SH-SY5Y (cell line): ENCODE measurements around the gene SLC4A1.

Experiments used
- GATA2 ChIP-seq: IDR thresholded peaks from 2 replicates; pipeline ENCODE4 v1.6.1; 2011; ENCODE audit warnings: mild to moderate bottlenecking, low read depth, low read length
- GATA3 ChIP-seq: IDR thresholded peaks from 2 replicates; pipeline ENCODE4 v1.6.1; 2011; ENCODE audit warnings: low read depth, mild to moderate bottlenecking, low read length, moderate library complexity

GRCh38 chr17:44207743-44208142, 60.2 kb downstream of the SLC4A1 start:
- TF ChIP-seq GATA2 (no peak), GATA3 (no peak)
